ENCODE measurements around the gene VAV3. TPM values are rescaled to one million over a fixed set of nuclear protein-coding genes. Genes with fewer than 3 reads are reported as not detected.

VAV3 gene
- total and polyA plus RNA-seq, 2 of the 8 experiments (the other 6 are each of a cell fraction or from before 2014, with no cell fraction given): 2.9 to 7.9 TPM

GRCh38 chr1:107661158-107661557, 303.8 kb downstream of the VAV3 start:
- Histone ChIP-seq H3K27ac (ENCODE audit: low read depth, low read length) (no peak overlapping the region), H3K79me1 (ENCODE audit: low read depth, low read length) (no peaks in the 10 kb centered on the region), H3K4ac (replicated peaks; ENCODE audit: insufficient read length, low read depth, low read length) (no peak overlapping the region), H3K56ac (replicated peaks; ENCODE audit: insufficient read length, low read depth, low read length) (no peak overlapping the region), H2BK20ac (ENCODE audit: low read length) (no peak overlapping the region), H2AK5ac (ENCODE audit: low read depth, low read length) (no peak overlapping the region), H3K36me3 (ENCODE audit: control insufficient read depth in 2 of 4, insufficient read depth in 4 of 4, low read length in 3 of 4) (no peaks in the 10 kb centered on the region), H4K20me1 (replicated peaks in 1 of 2; ENCODE audit: control insufficient read depth in 1 of 2, insufficient read depth in 2 of 2, low read length in 2 of 2) (no peaks in the 10 kb centered on the region), H2BK15ac (ENCODE audit: low read length) (no peak overlapping the region), H3K4me2 (ENCODE audit: insufficient read depth in 1 of 2, low read depth in 2 of 2, low read length in 2 of 2) (no peak overlapping the region), H3K4me1 (replicated peaks in 1 of 4; ENCODE audit: control insufficient read depth in 3 of 4, insufficient read depth in 4 of 4, low read length in 3 of 4) (no peaks in the 10 kb centered on the region), H3K4me3 (ENCODE audit: extremely low read depth in 1 of 4, insufficient read depth in 2 of 4, low read depth in 3 of 4, low read length in 4 of 4) (no peak overlapping the region), H4K91ac (replicated peaks; ENCODE audit: insufficient read length, low read length) (no peak overlapping the region), H4K8ac (ENCODE audit: extremely low read depth, insufficient read depth, low read length) (no peak overlapping the region), H3K18ac (ENCODE audit: extremely low read depth, low read length) (no peak overlapping the region), H3K23me2 (ENCODE audit: low read depth, low read length) (no peaks in the 10 kb centered on the region), H3K14ac (ENCODE audit: insufficient read length) (no peak overlapping the region), H3K9ac (replicated peaks in 1 of 4; ENCODE audit: extremely low read depth in 1 of 4, low read depth in 3 of 4, low read length in 3 of 4) (no peak overlapping the region), H3K27me3 (replicated peaks in 1 of 4; ENCODE audit: control insufficient read depth in 3 of 4, extremely low read depth in 1 of 4, insufficient read depth in 3 of 4, low read length in 3 of 4) (no peaks in the 10 kb centered on the region), H2BK5ac (ENCODE audit: low read depth, low read length) (no peak overlapping the region), H2AFZ (ENCODE audit: low read length) (no peak overlapping the region), H3K79me2 (ENCODE audit: control insufficient read depth in 1 of 2, insufficient read depth in 2 of 2, low read length in 2 of 2) (no peaks in the 10 kb centered on the region), H3K9me3 (ENCODE audit: insufficient read depth in 2 of 2, low read depth in 1 of 2, low read length in 1 of 2) (no peaks in the 10 kb centered on the region), H4K5ac (ENCODE audit: insufficient read length, low read depth, low read length) (no peak overlapping the region), H2BK12ac (ENCODE audit: low read depth, low read length) (no peak overlapping the region), H2BK120ac (replicated peaks; ENCODE audit: low read depth, low read length) (no peak overlapping the region), H3K23ac (ENCODE audit: insufficient read length) (no peak overlapping the region)
- FAIRE-seq: no peak
- CTCF ChIA-PET (ENCODE audit: partially characterized antibody): no interaction called here
- 85% methylated on average over 7 of the region's 7 CpGs; no CpG with 5 or more reads in 1 of the 2 experiments for WGBS, 2 experiments (ENCODE audit: extremely low coverage in 1 of 2, insufficient coverage in 1 of 2, insufficient read length in 1 of 2, insufficient replicate concordance in 2 of 2, low coverage in 1 of 2, low lambda C conversion rate in 2 of 2, missing lambda C conversion rate in 1 of 2)
- DNase-seq (ENCODE audit: low read depth in 1 of 2, low spot score in 2 of 2): no peak
- POLR2A ChIA-PET (ENCODE audit: partially characterized antibody): no interaction called here
- TF ChIP-seq RXRA (IDR thresholded peaks at IDR 0.05; ENCODE audit: insufficient read depth, low read depth, low read length) (no peak), GABPA (IDR thresholded peaks at IDR 0.05; ENCODE audit: borderline replicate concordance, insufficient read depth, low read length) (no peak), CTCF (IDR thresholded peaks at IDR 0.05; ENCODE audit: control extremely low read depth in 1 of 3, insufficient read depth in 1 of 3, low read depth in 1 of 3, low read length in 3 of 3) (no peak), CREB1 (IDR thresholded peaks at IDR 0.05) (no peak), ZNF274 (IDR thresholded peaks at IDR 0.05; ENCODE audit: borderline replicate concordance, extremely low read depth, low read length) (no peak), BRCA1 (IDR thresholded peaks at IDR 0.05; ENCODE audit: low read depth, low read length) (no peak)
